ENCODE measurements around the gene PTPRK. TPM values are rescaled to one million over a fixed set of nuclear protein-coding genes. Genes with fewer than 3 reads are reported as not detected.
A peak's percentile ranks its signal among the peaks of the same experiment; 100 is the strongest.

The PTPRK gene
- total RNA-seq, 1 experiment from 2014 or later: 53.8 TPM

DNA sequence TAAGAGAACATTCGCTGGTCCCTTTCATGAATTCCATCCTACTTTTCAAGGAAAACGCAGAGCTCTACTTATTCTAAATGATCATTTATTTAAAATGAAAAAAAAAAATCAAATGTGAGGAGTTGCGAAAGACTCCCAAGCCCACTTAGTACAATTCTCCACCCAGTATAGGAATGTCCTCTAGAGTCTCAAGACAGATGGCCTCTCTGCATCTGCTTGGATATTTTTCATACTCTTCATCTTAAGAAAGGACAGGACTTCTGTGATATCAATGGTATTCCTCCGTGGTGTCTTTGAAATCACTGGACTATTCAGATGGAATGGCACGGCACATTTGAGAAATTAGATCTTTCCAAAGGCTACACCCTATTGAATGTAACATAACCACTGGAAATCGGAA lies 107.1 kb downstream of the PTPRK start:
- intact Hi-C loops (cut with micrococcal nuclease): no loop called here
- POLR2A ChIA-PET (ENCODE audit: unreplicated experiment): no interaction called here
- no peaks in the 10 kb centered on the region for H3K9me2 ChIP-seq (replicated peaks; ENCODE audit: low read length)

GRCh38 chr6:128412680-128413079 lies 107.7 kb downstream of the PTPRK start:
- no peaks in the 10 kb centered on the region for H3K9me3 ChIP-seq (ENCODE audit: low read length)
- H3K4me1 ChIP-seq (ENCODE audit: insufficient read depth, low read length): peaks cover 15% of the 10 kb centered on the region
- no peak overlapping the region for H3K4me3 ChIP-seq (ENCODE audit: low read length)
- intact Hi-C loops (cut with micrococcal nuclease): no loop called here
- TF ChIP-seq EZH2 (IDR thresholded peaks at IDR 0.05; ENCODE audit: low read length, unreplicated experiment) (no peak), CTCF (conservative IDR thresholded peaks at IDR 0.05; ENCODE audit: low read depth, low read length) (no peak), EZH2phosphoT487 (IDR thresholded peaks at IDR 0.05; ENCODE audit: borderline replicate concordance, low read length) (no peak)
- no peak overlapping the region for H2AFZ ChIP-seq (ENCODE audit: low read length)
- H3K27me3 ChIP-seq (ENCODE audit: low read length): no peaks in the 10 kb centered on the region
- no peak overlapping the region for H3K9ac ChIP-seq (ENCODE audit: low read length)
- H3K9me2 ChIP-seq (replicated peaks; ENCODE audit: low read length): no peaks in the 10 kb centered on the region
- H3K4me2 ChIP-seq (ENCODE audit: low read length): no peak overlapping the region
- H3K27ac ChIP-seq (ENCODE audit: low read length): no peak overlapping the region
- no peaks in the 10 kb centered on the region for H3K36me3 ChIP-seq (ENCODE audit: low read depth, low read length)
- H3F3A ChIP-seq (ENCODE audit: low read length, unreplicated experiment): no peaks in the 10 kb centered on the region
- no peak for DNase-seq
- BruUV-seq (replicated peaks): no TSS peak
- CTCF ChIA-PET: no interaction called here
- no peak for ATAC-seq
- H4K20me1 ChIP-seq (ENCODE audit: low read length): 0 out of 2 replicates have a peak, but pooled peaks cover 3% of the 10 kb centered on the region
- POLR2A ChIA-PET (ENCODE audit: unreplicated experiment): no interaction called here
- H3K79me2 ChIP-seq (ENCODE audit: low read length): peaks cover 55% of the 10 kb centered on the region

More for the DNA sequence above, 107.1 kb downstream of the PTPRK start:
- Histone ChIP-seq H3F3A (ENCODE audit: low read length, unreplicated experiment) (no peaks in the 10 kb centered on the region), H3K79me2 (ENCODE audit: low read length) (peaks cover 61% of the 10 kb centered on the region), H3K36me3 (ENCODE audit: low read depth, low read length) (no peaks in the 10 kb centered on the region), H3K9ac (ENCODE audit: low read length) (no peak overlapping the region), H3K27me3 (ENCODE audit: low read length) (no peaks in the 10 kb centered on the region), H2AFZ (ENCODE audit: low read length) (no peak overlapping the region), H3K9me3 (ENCODE audit: low read length) (no peaks in the 10 kb centered on the region), H3K4me1 (ENCODE audit: insufficient read depth, low read length) (peaks cover 15% of the 10 kb centered on the region), H4K20me1 (ENCODE audit: low read length) (0 out of 2 replicates have a peak, but pooled peaks cover 3% of the 10 kb centered on the region), H3K4me2 (ENCODE audit: low read length) (no peak overlapping the region), H3K27ac (ENCODE audit: low read length) (no peak overlapping the region), H3K4me3 (ENCODE audit: low read length) (no peak overlapping the region)
- DNase-seq (no peak), ATAC-seq (no peak)
- CTCF ChIA-PET: no interaction called here
- BruUV-seq (replicated peaks): no TSS peak
- TF ChIP-seq EZH2 (IDR thresholded peaks at IDR 0.05; ENCODE audit: low read length, unreplicated experiment): no peak

DNA sequence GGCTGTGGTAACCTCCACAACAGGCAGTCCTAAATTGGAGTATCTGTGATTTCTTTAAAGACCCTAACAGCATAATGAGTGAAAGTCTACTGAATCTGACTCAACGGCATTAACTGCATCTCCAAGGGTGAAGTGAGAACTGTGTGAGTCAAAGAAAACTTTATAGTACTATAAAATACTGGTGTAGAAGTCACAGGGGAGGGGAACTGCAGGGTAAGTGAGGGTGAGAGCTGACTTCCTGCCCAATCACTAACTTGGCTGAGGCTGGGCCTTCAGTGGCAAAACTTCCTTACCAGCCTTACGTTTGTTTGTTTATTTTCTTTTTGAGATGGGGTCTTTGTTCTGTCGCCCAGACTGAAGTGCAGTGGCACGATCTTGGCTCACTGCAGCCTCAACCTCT lies 109.8 kb downstream of the PTPRK start:
- no peaks in the 10 kb centered on the region for H3K9me3 ChIP-seq (ENCODE audit: low read length)
- 0 out of 2 replicates have a peak, but pooled peaks cover 3% of the 10 kb centered on the region for H4K20me1 ChIP-seq (ENCODE audit: low read length)
- BruUV-seq (replicated peaks): no TSS peak
- peak; percentile 93 for ATAC-seq
- peaks cover 15% of the 10 kb centered on the region for H3K4me1 ChIP-seq (ENCODE audit: insufficient read depth, low read length)
- ChIA-PET POLR2A (ENCODE audit: unreplicated experiment) (no interaction called here), CTCF (no interaction called here)
- H2AFZ ChIP-seq (ENCODE audit: low read length): no peak overlapping the region
- no peaks in the 10 kb centered on the region for H3K36me3 ChIP-seq (ENCODE audit: low read depth, low read length)
- H3K27ac ChIP-seq (ENCODE audit: low read length): peak overlapping the region; percentile 49
- H3K27me3 ChIP-seq (ENCODE audit: low read length): no peaks in the 10 kb centered on the region
- H3K9ac ChIP-seq (ENCODE audit: low read length): no peak overlapping the region
- DNase-seq: peak; percentile 62
- H3K4me2 ChIP-seq (ENCODE audit: low read length): 0 out of 2 replicates have a peak overlapping the region, but pooled peaks have one; percentile 36
- peaks cover 44% of the 10 kb centered on the region for H3K79me2 ChIP-seq (ENCODE audit: low read length)
- intact Hi-C loops (cut with micrococcal nuclease): no loop called here
- TF ChIP-seq EZH2 (IDR thresholded peaks at IDR 0.05; ENCODE audit: low read length, unreplicated experiment) (no peak), CTCF (conservative IDR thresholded peaks at IDR 0.05; ENCODE audit: low read depth, low read length) (no peak), EZH2phosphoT487 (IDR thresholded peaks at IDR 0.05; ENCODE audit: borderline replicate concordance, low read length) (no peak)
- no peaks in the 10 kb centered on the region for H3K9me2 ChIP-seq (replicated peaks; ENCODE audit: low read length)
- no peaks in the 10 kb centered on the region for H3F3A ChIP-seq (ENCODE audit: low read length, unreplicated experiment)
- no peak overlapping the region for H3K4me3 ChIP-seq (ENCODE audit: low read length)

All from PC-3 (cell line).